22Rv1 (cell line): Measurements from ENCODE around the gene ATN1.
A peak's percentile ranks its signal among the peaks of the same experiment; 100 is the strongest.

ENCODE experiments used
- ZFX ChIP-seq: fragments of 450-650 bp; IDR thresholded peaks from 2 replicates; pipeline ENCODE4 v1.6.1; 2017; ENCODE audit warnings: antibody characterized with exemption, borderline replicate concordance
- TF ChIP-seq, protein P1 (sequence below): fragments of 450-650 bp; IDR thresholded peaks from 2 replicates; pipeline ENCODE4 v1.5.1; 2017; ENCODE audit warnings: mild to moderate bottlenecking

DNA sequence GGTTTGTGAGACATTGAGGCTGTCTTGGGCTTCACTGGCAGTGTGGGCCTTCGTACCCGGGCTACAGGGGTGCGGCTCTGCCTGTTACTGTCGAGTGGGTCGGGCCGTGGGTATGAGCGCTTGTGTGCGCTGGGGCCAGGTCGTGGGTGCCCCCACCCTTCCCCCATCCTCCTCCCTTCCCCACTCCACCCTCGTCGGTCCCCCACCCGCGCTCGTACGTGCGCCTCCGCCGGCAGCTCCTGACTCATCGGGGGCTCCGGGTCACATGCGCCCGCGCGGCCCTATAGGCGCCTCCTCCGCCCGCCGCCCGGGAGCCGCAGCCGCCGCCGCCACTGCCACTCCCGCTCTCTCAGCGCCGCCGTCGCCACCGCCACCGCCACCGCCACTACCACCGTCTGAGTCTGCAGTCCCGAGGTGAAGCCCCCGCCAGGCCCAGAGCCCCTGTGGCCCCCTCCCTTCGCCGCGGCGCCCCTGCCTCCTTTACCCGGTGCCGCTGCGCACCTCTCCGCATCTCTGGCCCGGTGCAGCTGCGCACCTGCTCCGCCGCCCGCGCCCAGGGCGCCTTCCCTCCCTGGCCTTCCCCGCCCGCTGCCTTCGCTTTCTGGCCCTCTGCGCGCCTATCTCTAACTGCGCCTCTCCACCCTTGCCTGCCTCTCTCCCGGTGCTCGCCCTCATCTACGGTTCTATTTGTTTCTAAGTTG, 13.4 kb upstream of the ATN1 start, which contains the start of gene ENO2:
- TF ChIP-seq, protein P1, sequence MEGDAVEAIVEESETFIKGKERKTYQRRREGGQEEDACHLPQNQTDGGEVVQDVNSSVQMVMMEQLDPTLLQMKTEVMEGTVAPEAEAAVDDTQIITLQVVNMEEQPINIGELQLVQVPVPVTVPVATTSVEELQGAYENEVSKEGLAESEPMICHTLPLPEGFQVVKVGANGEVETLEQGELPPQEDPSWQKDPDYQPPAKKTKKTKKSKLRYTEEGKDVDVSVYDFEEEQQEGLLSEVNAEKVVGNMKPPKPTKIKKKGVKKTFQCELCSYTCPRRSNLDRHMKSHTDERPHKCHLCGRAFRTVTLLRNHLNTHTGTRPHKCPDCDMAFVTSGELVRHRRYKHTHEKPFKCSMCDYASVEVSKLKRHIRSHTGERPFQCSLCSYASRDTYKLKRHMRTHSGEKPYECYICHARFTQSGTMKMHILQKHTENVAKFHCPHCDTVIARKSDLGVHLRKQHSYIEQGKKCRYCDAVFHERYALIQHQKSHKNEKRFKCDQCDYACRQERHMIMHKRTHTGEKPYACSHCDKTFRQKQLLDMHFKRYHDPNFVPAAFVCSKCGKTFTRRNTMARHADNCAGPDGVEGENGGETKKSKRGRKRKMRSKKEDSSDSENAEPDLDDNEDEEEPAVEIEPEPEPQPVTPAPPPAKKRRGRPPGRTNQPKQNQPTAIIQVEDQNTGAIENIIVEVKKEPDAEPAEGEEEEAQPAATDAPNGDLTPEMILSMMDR: peak; percentile 21; the same call in 1 of the 2 replicates
- no peak for TF ChIP-seq ZFX
